Stomach smooth muscle (tissue), 2 donors: Measurements from ENCODE around the gene ELOB.
"Not testable (repeated sequence)": the region's sequence is repeated elsewhere in the genome, so short reads cannot be mapped to it uniquely, and the experiment has no call there.

Experiments used
- H3K27ac ChIP-seq: one replicate; pipeline ENCODE4 v1.7.0; 2013; ENCODE audit warnings: mild to moderate bottlenecking, low read length, inconsistent platforms
- H3K27me3 ChIP-seq, 2 donors: one replicate each; pipeline ENCODE4 v1.7.0; 2013; ENCODE audit warnings: low read length in 2 of 2; ENCODE audit not compliant: insufficient read depth in 2 of 2, control insufficient read depth in 1 of 2
- H3K36me3 ChIP-seq, 2 donors: one replicate each; pipeline ENCODE4 v1.7.0; 2013; ENCODE audit warnings: low read length in 2 of 2; ENCODE audit not compliant: control insufficient read depth in 2 of 2, insufficient read depth in 2 of 2
- H3K4me1 ChIP-seq: one replicate; pipeline ENCODE4 v1.7.0; 2013; ENCODE audit warnings: low read length; ENCODE audit not compliant: control insufficient read depth, insufficient read depth
- H3K4me3 ChIP-seq, 2 donors: one replicate each; pipeline ENCODE4 v1.7.0; 2013; ENCODE audit warnings: low read length in 2 of 2
- H3K9ac ChIP-seq, 2 donors: one replicate each; pipeline ENCODE4 v1.7.0; 2013; ENCODE audit warnings: low read length in 2 of 2, mild to moderate bottlenecking in 1 of 2
- H3K9me3 ChIP-seq, 2 donors: one replicate each; pipeline ENCODE4 v1.7.0; 2013; ENCODE audit warnings: low read length in 2 of 2; ENCODE audit not compliant: control insufficient read depth in 2 of 2
- donor health status: healthy.
- donor health status: Pancreatic carcinoma.

Gene ELOB

DNA sequence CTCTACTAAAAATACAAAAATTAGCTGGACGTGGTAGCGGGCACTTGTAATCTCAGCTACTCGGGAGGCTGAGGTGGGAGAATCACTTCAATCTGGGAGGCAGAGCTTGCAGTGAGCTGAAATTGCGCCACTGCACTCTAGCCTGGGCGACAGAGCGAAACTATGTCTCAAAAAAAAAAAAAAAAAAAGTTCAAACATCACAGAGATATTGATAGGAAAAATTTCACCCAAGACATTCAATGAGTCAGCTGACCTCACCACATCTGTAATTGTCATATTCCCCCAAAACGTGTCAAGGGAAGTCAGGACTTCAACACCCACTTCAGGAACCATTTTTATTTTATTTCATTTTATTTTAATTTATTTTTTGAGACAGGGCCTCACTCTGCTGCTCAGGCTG is 49.0 kb downstream of the ELOB start:
- no peak overlapping the region for H3K9ac ChIP-seq
- H3K4me1 ChIP-seq: no peaks in the 10 kb centered on the region
- peaks cover 0 to 6% of the 10 kb centered on the region in 2 donors for H3K27me3 ChIP-seq
- H3K4me3 ChIP-seq: no peak overlapping the region
- H3K27ac ChIP-seq: no peak overlapping the region
- H3K36me3 ChIP-seq: no peaks in the 10 kb centered on the region
- H3K9me3 ChIP-seq: no peaks in the 10 kb centered on the region

DNA sequence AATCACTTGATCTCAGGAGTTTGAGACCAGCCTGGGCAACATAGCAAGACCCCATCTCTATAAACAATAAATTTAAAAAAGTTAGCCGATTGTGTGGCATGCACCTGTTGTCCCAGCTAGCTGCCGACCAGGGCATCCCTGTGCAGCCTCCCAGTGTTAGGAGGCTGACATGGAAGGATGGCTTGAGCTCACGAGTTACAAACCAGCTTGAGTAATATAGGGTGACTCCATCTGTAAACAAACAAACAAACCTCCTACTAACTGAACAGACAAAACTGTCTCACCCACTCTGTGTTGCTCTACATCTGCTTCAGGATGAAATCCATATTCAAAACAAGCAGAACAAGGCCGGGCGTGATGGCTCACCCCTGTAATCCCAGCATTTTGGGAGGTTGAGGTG is 50.2 kb downstream of the ELOB start:
- no peaks in the 10 kb centered on the region for H3K4me1 ChIP-seq
- H3K9ac ChIP-seq: no peak overlapping the region
- no peak overlapping the region for H3K4me3 ChIP-seq
- no peaks in the 10 kb centered on the region for H3K9me3 ChIP-seq
- H3K27me3 ChIP-seq: peaks cover 0 to 6% of the 10 kb centered on the region in 2 donors
- no peaks in the 10 kb centered on the region for H3K36me3 ChIP-seq
- H3K27ac ChIP-seq: no peak overlapping the region

GRCh38 chr16:2724816-2725348 is 52.2 kb downstream of the ELOB start:
- Histone ChIP-seq H3K4me3 (no peak overlapping the region), H3K9me3 (no peaks in the 10 kb centered on the region), H3K27ac (no peak overlapping the region), H3K4me1 (no peaks in the 10 kb centered on the region), H3K27me3 (peaks cover 0 to 6% of the 10 kb centered on the region in 2 donors), H3K9ac (no peak overlapping the region), H3K36me3 (no peaks in the 10 kb centered on the region)

GRCh38 chr16:2724088-2724676 is 52.9 kb downstream of the ELOB start:
- no peak overlapping the region for H3K4me3 ChIP-seq
- H3K36me3 ChIP-seq: no peaks in the 10 kb centered on the region
- no peaks in the 10 kb centered on the region for H3K4me1 ChIP-seq
- no peak overlapping the region for H3K9ac ChIP-seq
- H3K27ac ChIP-seq: no peak overlapping the region
- no peaks in the 10 kb centered on the region for H3K9me3 ChIP-seq
- H3K27me3 ChIP-seq: peaks cover 0 to 6% of the 10 kb centered on the region in 2 donors

DNA sequence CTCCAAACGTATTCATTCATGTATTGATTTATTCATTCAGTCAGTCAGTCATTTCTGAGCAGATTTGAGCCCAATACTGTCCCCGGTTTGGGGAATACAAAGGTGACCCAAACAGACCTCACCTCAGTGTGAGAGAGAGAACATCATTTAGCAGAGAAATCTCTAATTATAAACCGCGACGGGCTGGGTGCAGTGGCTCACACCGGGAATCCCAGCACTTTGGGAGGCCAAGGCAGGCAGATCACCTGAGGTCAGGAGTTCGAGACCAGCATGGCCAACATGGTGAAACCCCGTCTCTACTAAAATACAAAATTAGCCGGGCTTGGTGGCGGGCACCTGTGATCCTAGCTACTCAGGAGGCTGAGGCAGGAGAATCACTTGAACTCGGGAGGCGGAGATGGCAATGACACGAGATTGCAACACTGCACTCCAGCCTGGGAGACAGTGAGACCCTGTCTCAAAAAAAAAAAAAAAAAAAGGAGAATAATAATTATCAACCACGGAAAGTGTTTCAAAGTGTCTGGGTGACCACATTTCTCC is 55.4 kb downstream of the ELOB start:
- not testable (repeated sequence) for H3K27ac ChIP-seq

More for the DNA sequence above, 55.4 kb downstream of the ELOB start:
- not testable (repeated sequence) for H3K36me3 ChIP-seq, H3K9me3 ChIP-seq, H3K4me1 ChIP-seq, H3K27me3 ChIP-seq
- peak overlapping the region in 1 of 2 donors; percentile 4 for H3K9ac ChIP-seq
- peak overlapping the region; percentile 44 to 73 for H3K4me3 ChIP-seq
